Measurements from ENCODE around the gene DDIT3.

DDIT3 gene

GRCh38 chr12:57487597-57488401 is 32.5 kb downstream of the DDIT3 start, which contains the start of gene MARS1:
Gene MARS1 (plus strand): TSS chr12:57488068. CDS start chr12:57488091, 23 bp downstream.
- Histone ChIP-seq H3K9me3 (ENCODE audit: low read length) (no peaks in the 10 kb centered on the region), H3K27ac (ENCODE audit: low read depth, low read length) (peak within 1 kb of the TSS; percentile 48), H3K4me1 (ENCODE audit: insufficient read depth, low read length) (peaks cover 13% of the 10 kb centered on the region), H3K4me3 (ENCODE audit: low read depth in 1 of 2, low read length in 2 of 2) (peak within 1 kb of the TSS; percentile 55 to 98), H3K36me3 (ENCODE audit: insufficient read depth, low read length) (peaks cover 37% of the 10 kb centered on the region), H3K9ac (ENCODE audit: low read length) (peak within 1 kb of the TSS; percentile 95), H3K27me3 (ENCODE audit: control insufficient read depth in 1 of 2, insufficient read depth in 2 of 2, low read length in 2 of 2) (no peaks in the 10 kb centered on the region)

- Histone ChIP-seq H3K9me3 (ENCODE audit: low read length) (no peaks in the 10 kb centered on the region), H3K27ac (ENCODE audit: low read depth, low read length) (no peak overlapping the region)
These were observed 33.2 kb downstream of the DDIT3 start for GRCh38 chr12:57487055-57487596.

GRCh38 chr12:57485695-57486094 is 34.6 kb downstream of the DDIT3 start:
- Histone ChIP-seq H3K4me1 (ENCODE audit: insufficient read depth, low read length) (peaks cover 13% of the 10 kb centered on the region), H3K9ac (ENCODE audit: low read length) (no peak overlapping the region), H3K9me3 (ENCODE audit: low read length) (no peaks in the 10 kb centered on the region), H3K36me3 (ENCODE audit: insufficient read depth, low read length) (peaks cover 20% of the 10 kb centered on the region), H3K27ac (ENCODE audit: low read depth, low read length) (no peak overlapping the region), H3K27me3 (ENCODE audit: control insufficient read depth in 1 of 2, insufficient read depth in 2 of 2, low read length in 2 of 2) (no peaks in the 10 kb centered on the region), H3K4me3 (ENCODE audit: low read depth in 1 of 2, low read length in 2 of 2) (no peak overlapping the region)

More at GRCh38 chr12:57487055-57487596, 33.2 kb downstream of the DDIT3 start:
- Histone ChIP-seq H3K36me3 (ENCODE audit: insufficient read depth, low read length) (peaks cover 32% of the 10 kb centered on the region), H3K27me3 (ENCODE audit: control insufficient read depth in 1 of 2, insufficient read depth in 2 of 2, low read length in 2 of 2) (no peaks in the 10 kb centered on the region), H3K4me3 (ENCODE audit: low read depth in 1 of 2, low read length in 2 of 2) (peak overlapping the region; percentile 15 to 98), H3K9ac (ENCODE audit: low read length) (no peak overlapping the region), H3K4me1 (ENCODE audit: insufficient read depth, low read length) (peaks cover 13% of the 10 kb centered on the region)

- peaks cover 1% of the 10 kb centered on the region for H3K4me1 ChIP-seq (ENCODE audit: insufficient read depth, low read length)
- no peak overlapping the region for H3K4me3 ChIP-seq (ENCODE audit: low read depth in 1 of 2, low read length in 2 of 2)
- no peaks in the 10 kb centered on the region for H3K36me3 ChIP-seq (ENCODE audit: insufficient read depth, low read length)
- H3K27me3 ChIP-seq (ENCODE audit: control insufficient read depth in 1 of 2, insufficient read depth in 2 of 2, low read length in 2 of 2) = peaks cover 0 to under 1% of the 10 kb centered on the region in 2 donors
- no peak overlapping the region for H3K9ac ChIP-seq (ENCODE audit: low read length)
- no peaks in the 10 kb centered on the region for H3K9me3 ChIP-seq (ENCODE audit: low read length)
- no peak overlapping the region for H3K27ac ChIP-seq (ENCODE audit: low read depth, low read length)
These were observed 36.8 kb downstream of the DDIT3 start for GRCh38 chr12:57483466-57483865.

- Histone ChIP-seq H3K9me3 (ENCODE audit: low read length) (no peaks in the 10 kb centered on the region), H3K4me1 (ENCODE audit: insufficient read depth, low read length) (no peaks in the 10 kb centered on the region), H3K9ac (ENCODE audit: low read length) (no peak overlapping the region), H3K36me3 (ENCODE audit: insufficient read depth, low read length) (no peaks in the 10 kb centered on the region), H3K4me3 (ENCODE audit: low read depth in 1 of 2, low read length in 2 of 2) (no peak overlapping the region), H3K27me3 (ENCODE audit: control insufficient read depth in 1 of 2, insufficient read depth in 2 of 2, low read length in 2 of 2) (peaks cover 8 to 19% of the 10 kb centered on the region in 2 donors), H3K27ac (ENCODE audit: low read depth, low read length) (no peak overlapping the region)
These were observed 38.6 kb downstream of the DDIT3 start for GRCh38 chr12:57481671-57482070.

GRCh38 chr12:57479376-57480115 is 40.8 kb downstream of the DDIT3 start, which contains the start of gene ARHGAP9:
Gene ARHGAP9 (minus strand): TSS chr12:57479866. CDS start chr12:57479406, 460 bp downstream.
- H3K36me3 ChIP-seq (ENCODE audit: insufficient read depth, low read length) = no peaks in the 10 kb centered on the region
- no peak within 1 kb of the TSS for H3K27ac ChIP-seq (ENCODE audit: low read depth, low read length)
- no peak within 1 kb of the TSS for H3K4me3 ChIP-seq (ENCODE audit: low read depth in 1 of 2, low read length in 2 of 2)
- H3K27me3 ChIP-seq (ENCODE audit: control insufficient read depth in 1 of 2, insufficient read depth in 2 of 2, low read length in 2 of 2) = peaks cover 15 to 38% of the 10 kb centered on the region in 2 donors
- H3K9me3 ChIP-seq (ENCODE audit: low read length) = no peaks in the 10 kb centered on the region
- H3K9ac ChIP-seq (ENCODE audit: low read length) = no peak within 1 kb of the TSS
- H3K4me1 ChIP-seq (ENCODE audit: insufficient read depth, low read length) = peaks cover 6% of the 10 kb centered on the region

- no peak overlapping the region for H3K4me3 ChIP-seq (ENCODE audit: low read depth in 1 of 2, low read length in 2 of 2)
- no peak overlapping the region for H3K27ac ChIP-seq (ENCODE audit: low read depth, low read length)
- H3K27me3 ChIP-seq (ENCODE audit: control insufficient read depth in 1 of 2, insufficient read depth in 2 of 2, low read length in 2 of 2) = peaks cover 20 to 43% of the 10 kb centered on the region in 2 donors
These were observed 41.3 kb downstream of the DDIT3 start for GRCh38 chr12:57479043-57479375.

GRCh38 chr12:57477710-57478681 is 42.3 kb downstream of the DDIT3 start:
- Histone ChIP-seq H3K27ac (ENCODE audit: low read depth, low read length) (no peak overlapping the region), H3K9ac (ENCODE audit: low read length) (no peak overlapping the region), H3K4me1 (ENCODE audit: insufficient read depth, low read length) (peaks cover 6% of the 10 kb centered on the region), H3K9me3 (ENCODE audit: low read length) (no peaks in the 10 kb centered on the region), H3K4me3 (ENCODE audit: low read depth in 1 of 2, low read length in 2 of 2) (no peak overlapping the region), H3K36me3 (ENCODE audit: insufficient read depth, low read length) (no peaks in the 10 kb centered on the region), H3K27me3 (ENCODE audit: control insufficient read depth in 1 of 2, insufficient read depth in 2 of 2, low read length in 2 of 2) (peaks cover 22 to 45% of the 10 kb centered on the region in 2 donors)

More at GRCh38 chr12:57479043-57479375, 41.3 kb downstream of the DDIT3 start:
- H3K36me3 ChIP-seq (ENCODE audit: insufficient read depth, low read length) = no peaks in the 10 kb centered on the region
- H3K9ac ChIP-seq (ENCODE audit: low read length) = no peak overlapping the region
- no peaks in the 10 kb centered on the region for H3K9me3 ChIP-seq (ENCODE audit: low read length)
- H3K4me1 ChIP-seq (ENCODE audit: insufficient read depth, low read length) = peaks cover 6% of the 10 kb centered on the region

- Histone ChIP-seq H3K27ac (ENCODE audit: low read depth, low read length) (no peak overlapping the region), H3K4me3 (ENCODE audit: low read depth in 1 of 2, low read length in 2 of 2) (no peak overlapping the region), H3K9me3 (ENCODE audit: low read length) (no peaks in the 10 kb centered on the region), H3K4me1 (ENCODE audit: insufficient read depth, low read length) (peaks cover 6% of the 10 kb centered on the region), H3K36me3 (ENCODE audit: insufficient read depth, low read length) (no peaks in the 10 kb centered on the region), H3K9ac (ENCODE audit: low read length) (no peak overlapping the region), H3K27me3 (ENCODE audit: control insufficient read depth in 1 of 2, insufficient read depth in 2 of 2, low read length in 2 of 2) (peaks cover 22 to 45% of the 10 kb centered on the region in 2 donors)
These were observed 43.2 kb downstream of the DDIT3 start for GRCh38 chr12:57476993-57477709.

Data from muscle layer of colon (tissue), 2 donors.